K562 (cell line): ENCODE results near the gene DENND6B. TPM values are rescaled to one million over a fixed set of nuclear protein-coding genes. Genes with fewer than 3 reads are reported as not detected.

Experiments used
- ATAC-seq: fragments of 200-7000 bp; cut with Tn5 transposase; 3 replicates; pipeline ENCODE4 v1.9.1; 2020; ENCODE audit warnings: moderate library complexity
- BruUV-seq: library from RNA; stranded (reverse); fragments of 400-500 nt; replicated peaks from 2 replicates; lab custom pipeline; 2021; lab: Mats Ljungman, UMichigan
- CTCF ChIA-PET: fragments of 300-600 bp; formaldehyde crosslinking; extraction: SDS; loops from one replicate; lab custom pipeline; 2021; ENCODE audit warnings: low intra/inter-chr PET ratio; lab: Yijun Ruan, JAX
- POLR2A ChIA-PET: fragments of 300-600, 350-650 bp; sonication (Branson Sonifier 250); formaldehyde crosslinking; extraction: SDS; loops from one replicate; lab custom pipeline; 2021; ENCODE audit warnings: antibody characterized with exemption, inconsistent platforms; lab: Yijun Ruan, JAX
- DNase-seq, 4 experiments: peaks; one replicate each; pipeline versions ENCODE4 v3.0.0 to v3.0.0-alpha.2; 2011 to 2018; ENCODE audit warnings: low spot score in 3 of 4, mixed read lengths in 3 of 4; ENCODE audit errors: extremely low read depth in 1 of 4
- FAIRE-seq: peaks from 2 replicates; lab custom pipeline; 2011; peaks lifted over from hg19 to GRCh38; lab: Jason Lieb, UNC
- H2AFZ ChIP-seq: 2 replicates; pipeline ENCODE4 v1.6.0; 2011; ENCODE audit warnings: low read depth, low read length, control low read depth, inconsistent platforms
- H3K27ac ChIP-seq: fragments of 200-600 bp; 3 replicates; pipeline ENCODE4 v1.8.0; 2011; ENCODE audit warnings: low read depth, mild to moderate bottlenecking, control low read depth, inconsistent platforms, low read length, moderate library complexity, mixed read lengths; ENCODE audit errors: extremely low read depth
- H3K27me3 ChIP-seq, 2 experiments: fragments of 300-600 bp in 1 of 2; 2 replicates in 1 of 2; 3 replicates in 1 of 2; pipeline versions ENCODE4 v1.6.0 to v1.8.0; 2011; ENCODE audit warnings: inconsistent platforms in 2 of 2, low read length in 2 of 2, mild to moderate bottlenecking in 1 of 2, mixed read lengths in 1 of 2, moderate library complexity in 1 of 2; ENCODE audit not compliant: control insufficient read depth in 2 of 2, insufficient read depth in 2 of 2
- H3K36me3 ChIP-seq: fragments of 300-600 bp; 3 replicates; pipeline ENCODE4 v1.8.0; 2011; ENCODE audit warnings: mild to moderate bottlenecking, low read length, inconsistent platforms; ENCODE audit not compliant: control insufficient read depth, insufficient read depth
- H3K4me1 ChIP-seq, 2 experiments: fragments of 200-600 bp in 1 of 2; replicated peaks in 1 of 2; 2 replicates in 1 of 2; 3 replicates in 1 of 2; pipeline versions ENCODE4 v1.5.1 to v1.8.0; 2011; ENCODE audit warnings: inconsistent platforms in 2 of 2, low read length in 2 of 2, mild to moderate bottlenecking in 1 of 2, mixed read lengths in 1 of 2, moderate library complexity in 1 of 2; ENCODE audit not compliant: control insufficient read depth in 2 of 2, insufficient read depth in 2 of 2
- H3K4me2 ChIP-seq: 2 replicates; pipeline ENCODE4 v1.6.1; 2011; ENCODE audit warnings: low read length, control low read depth, inconsistent platforms, mixed read lengths; ENCODE audit not compliant: insufficient read depth
- H3K4me3 ChIP-seq: fragments of 200-600 bp; sonication (generic), shearing (Covaris generic); 2 replicates; pipeline ENCODE4 v1.5.1; 2016; ENCODE audit warnings: control low read depth, inconsistent platforms
- H3K79me2 ChIP-seq: fragments of 200-600 bp; 3 replicates; pipeline ENCODE4 v1.8.0; 2011; ENCODE audit warnings: low read length, inconsistent platforms; ENCODE audit not compliant: control insufficient read depth, insufficient read depth
- H3K9ac ChIP-seq, 2 experiments: 2 replicates each; pipeline versions ENCODE4 v1.6.0 to v1.6.1; 2011; ENCODE audit warnings: low read depth in 2 of 2, low read length in 2 of 2, control low read depth in 1 of 2, inconsistent platforms in 1 of 2, mild to moderate bottlenecking in 1 of 2, mixed read lengths in 1 of 2; ENCODE audit not compliant: insufficient read depth in 1 of 2
- H3K9me1 ChIP-seq: one replicate; pipeline ENCODE4 v1.6.0; 2011; ENCODE audit warnings: inconsistent platforms, mild to moderate bottlenecking, low read length, moderate library complexity; ENCODE audit not compliant: control insufficient read depth, insufficient read depth
- H3K9me3 ChIP-seq: replicated peaks from 2 replicates; pipeline ENCODE4 v1.5.1; 2011; ENCODE audit warnings: low read depth, low read length, inconsistent platforms; ENCODE audit not compliant: control insufficient read depth, insufficient read depth
- H4K20me1 ChIP-seq: replicated peaks from 2 replicates; pipeline ENCODE4 v1.6.1; 2011; ENCODE audit warnings: low read length, inconsistent platforms, mixed read lengths; ENCODE audit not compliant: control insufficient read depth, insufficient read depth
- HNRNPLL ChIP-seq: fragments of 200-400 bp; formaldehyde crosslinking; IDR thresholded peaks from 2 replicates; pipeline ENCODE4 v1.6.1; 2017; ENCODE audit warnings: low read length, low read depth, mild to moderate bottlenecking; ENCODE audit not compliant: poor library complexity, severe bottlenecking
- HNRNPUL1 ChIP-seq: fragments of 200-400 bp; formaldehyde crosslinking; IDR thresholded peaks from 2 replicates; pipeline ENCODE4 v1.6.1; 2017; ENCODE audit warnings: low read length
- ILF3 ChIP-seq: fragments of 450-650 bp; IDR thresholded peaks from 2 replicates; pipeline ENCODE4 v1.6.1; 2018; ENCODE audit warnings: antibody characterized with exemption, mild to moderate bottlenecking, moderate library complexity, borderline replicate concordance
- MCM7 ChIP-seq, 2 experiments: fragments of 450-650 bp; IDR thresholded peaks; 2 replicates each; pipeline ENCODE4 v1.6.1; 2016 to 2018
- MYBL2 ChIP-seq, 2 experiments: fragments of 450-650 bp in 1 of 2; sonication (generic) in 1 of 2; formaldehyde crosslinking in 1 of 2; IDR thresholded peaks; 2 replicates each; pipeline versions ENCODE4 v1.6.1 to v1.8.1; 2017 to 2022; ENCODE audit warnings: borderline replicate concordance in 1 of 2, inconsistent platforms in 1 of 2, low read depth in 1 of 2, mild to moderate bottlenecking in 1 of 2, missing genetic modification reagents in 1 of 2, moderate library complexity in 1 of 2
- NFE2L1 ChIP-seq: fragments of 450-650 bp; IDR thresholded peaks from 2 replicates; pipeline ENCODE4 v1.6.1; 2016; ENCODE audit warnings: missing genetic modification characterization, low read depth, mild to moderate bottlenecking, missing compliant biosample characterization, moderate library complexity, borderline replicate concordance
- PHF8 ChIP-seq: fragments of 200-600 bp; sonication (generic); IDR thresholded peaks from 2 replicates; pipeline ENCODE4 v1.6.1; 2012; ENCODE audit warnings: mixed run types, mild to moderate bottlenecking, inconsistent platforms, low read length, moderate library complexity, borderline replicate concordance
- RFX1 ChIP-seq: fragments of 450-650 bp; IDR thresholded peaks from 2 replicates; pipeline ENCODE4 v1.6.1; 2016; ENCODE audit warnings: mild to moderate bottlenecking, moderate library complexity
- SIRT6 ChIP-seq: IDR thresholded peaks from one replicate; pipeline ENCODE4 v1.6.1; 2012; ENCODE audit warnings: low read depth, mild to moderate bottlenecking, control low read depth, inconsistent platforms, low read length, moderate library complexity
- SMARCA4 ChIP-seq: fragments of 450-650 bp; IDR thresholded peaks from 2 replicates; pipeline ENCODE4 v1.6.1; 2016
- SPI1 ChIP-seq: IDR thresholded peaks from 2 replicates; pipeline ENCODE4 v1.6.1; 2011; ENCODE audit warnings: low read depth, low read length, control low read depth, borderline replicate concordance
- SRSF7 ChIP-seq: fragments of 200-400 bp; formaldehyde crosslinking; optimal IDR thresholded peaks from 2 replicates; pipeline ENCODE3; 2017; ENCODE audit warnings: mild to moderate bottlenecking, low read depth, low read length
- TAF15 ChIP-seq: fragments of 200-400 bp; formaldehyde crosslinking; IDR thresholded peaks from 2 replicates; pipeline ENCODE4 v1.6.1; 2017; ENCODE audit warnings: mild to moderate bottlenecking, low read depth, low read length, moderate library complexity
- ZNF12 ChIP-seq: sonication (generic); formaldehyde crosslinking; IDR thresholded peaks from 2 replicates; pipeline ENCODE4 v1.4.0; 2020; ENCODE audit warnings: mild to moderate bottlenecking, missing genetic modification reagents
- ZNF444 ChIP-seq: fragments of 250-450 bp; sonication (Bioruptor Pico); IDR thresholded peaks from 2 replicates; pipeline ENCODE4 v1.4.0; 2020; ENCODE audit warnings: mild to moderate bottlenecking, moderate library complexity
- ZNF57 ChIP-seq: fragments of 450-650 bp; formaldehyde crosslinking; IDR thresholded peaks from 2 replicates; pipeline ENCODE4 v1.4.0; 2020; ENCODE audit warnings: mild to moderate bottlenecking, moderate library complexity
- WGBS: fragments of 100-300 bp; shearing (Covaris generic); methylation state at CpG from one replicate; pipeline ENCODE4 v1.1.6; 2016; ENCODE audit warnings: low coverage, mixed read lengths; ENCODE audit not compliant: insufficient coverage; ENCODE audit errors: missing lambda C conversion rate; 5-methylcytosine and 5-hydroxymethylcytosine counted together
- in situ Hi-C: fragments of 300-500 bp; cut with MboI; formaldehyde crosslinking; loops from 4 replicates; pipeline ENCODE4 v1.15.0; 2018; ENCODE audit warnings: inconsistent platforms, mixed read lengths
- intact Hi-C: fragments of 100-400 bp; cut with micrococcal nuclease; formaldehyde crosslinking; loops from 2 replicates; pipeline ENCODE4 v1.14.2; 2022
- polyA plus RNA-seq, 8 experiments: library from polyadenylated mRNA; depleted of rRNA in 4 of 8; stranded (reverse) in 5 of 8; unstranded in 3 of 8; fragments of >200 nt; fragmentation: Nextera tagmentation in 2 of 8; fragmentation: Illumina TruSeq in 1 of 8; extraction: Ambion mirVana in 2 of 8; extraction: Trizol in 1 of 8; gene quantifications; 2 replicates each; pipeline versions ENCODE4 v1.2.1 to v1.2.3, GENCODE V29; 2011 to 2014; ENCODE audit warnings: inconsistent platforms in 1 of 8, missing spikeins in 1 of 8
- total RNA-seq, 7 experiments: library from RNA; depleted of rRNA in 6 of 7; stranded (reverse); fragments of >200 nt in 6 of 7; fragmentation: Illumina TruSeq in 2 of 7; extraction: Trizol in 2 of 7; gene quantifications; 2 replicates each; pipeline versions ENCODE4 v1.2.1 to v1.2.3, GENCODE V29; 2011 to 2021; ENCODE audit warnings: low replicate concordance in 1 of 7
- TF ChIP-seq, protein P1 (sequence below): sonication (generic); formaldehyde crosslinking; IDR thresholded peaks from 2 replicates; pipeline ENCODE4 v1.8.0; 2023; ENCODE audit warnings: mild to moderate bottlenecking, missing genetic modification reagents
- TF ChIP-seq, protein P2 (sequence below): fragments of 250-450 bp; sonication (Bioruptor Pico); IDR thresholded peaks from 2 replicates; pipeline ENCODE4 v1.5.0; 2021

Gene DENND6B
- total and polyA plus RNA-seq, 9 of the 15 experiments (the other 6 are each of a cell fraction or from before 2014, with no cell fraction given), result 0.07 to 3.7 (median 1.5) TPM

DNA sequence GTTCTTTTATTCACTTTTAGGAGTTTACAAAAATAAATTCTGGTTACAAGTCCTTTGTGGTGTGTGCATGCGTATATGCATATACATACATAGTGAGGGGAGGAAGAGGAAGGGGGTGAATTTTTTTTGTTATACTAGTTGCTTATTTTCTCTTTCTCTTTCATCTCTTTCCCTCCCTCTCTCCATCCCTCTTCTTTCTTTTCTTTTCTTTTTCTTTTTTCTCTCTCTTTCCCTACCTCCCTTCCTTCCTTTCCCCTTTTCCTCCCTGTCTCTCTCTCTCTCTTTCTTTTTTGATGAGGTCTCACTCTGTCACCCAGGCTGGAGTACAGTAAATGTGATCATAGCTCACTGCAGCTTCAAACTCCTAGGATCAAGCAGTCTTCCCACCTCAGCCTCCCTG, 30.4 kb upstream of the DENND6B start:
- no peaks in the 10 kb centered on the region; a peak in 1 of 5 replicates for H3K4me1 ChIP-seq
- no peak for ATAC-seq
- H3K36me3 ChIP-seq, result peaks cover 31% of the 10 kb centered on the region; the same call in 1 of the 3 replicates
- peaks cover 64% of the 10 kb centered on the region for H3K79me2 ChIP-seq
- WGBS, result no CpG with 5 or more reads among the region's 1 CpG
- POLR2A ChIA-PET, result no interaction called here
- no peak overlapping the region for H3K4me3 ChIP-seq
- in situ Hi-C loops, result no loop called here
- no peak overlapping the region for H2AFZ ChIP-seq
- H3K4me2 ChIP-seq, result no peak overlapping the region
- DNase-seq, result no peak
- no peak for TF ChIP-seq ZNF12 (CRISPR knock-in tag)
- no peak for TF ChIP-seq HNRNPLL
- TF ChIP-seq, protein P1, sequence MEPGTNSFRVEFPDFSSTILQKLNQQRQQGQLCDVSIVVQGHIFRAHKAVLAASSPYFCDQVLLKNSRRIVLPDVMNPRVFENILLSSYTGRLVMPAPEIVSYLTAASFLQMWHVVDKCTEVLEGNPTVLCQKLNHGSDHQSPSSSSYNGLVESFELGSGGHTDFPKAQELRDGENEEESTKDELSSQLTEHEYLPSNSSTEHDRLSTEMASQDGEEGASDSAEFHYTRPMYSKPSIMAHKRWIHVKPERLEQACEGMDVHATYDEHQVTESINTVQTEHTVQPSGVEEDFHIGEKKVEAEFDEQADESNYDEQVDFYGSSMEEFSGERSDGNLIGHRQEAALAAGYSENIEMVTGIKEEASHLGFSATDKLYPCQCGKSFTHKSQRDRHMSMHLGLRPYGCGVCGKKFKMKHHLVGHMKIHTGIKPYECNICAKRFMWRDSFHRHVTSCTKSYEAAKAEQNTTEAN, result no peak
- no peak for TF ChIP-seq SIRT6
- no peak for TF ChIP-seq PHF8
- no peak for TF ChIP-seq SRSF7
- TF ChIP-seq TAF15, result no peak
- TF ChIP-seq, protein P2, sequence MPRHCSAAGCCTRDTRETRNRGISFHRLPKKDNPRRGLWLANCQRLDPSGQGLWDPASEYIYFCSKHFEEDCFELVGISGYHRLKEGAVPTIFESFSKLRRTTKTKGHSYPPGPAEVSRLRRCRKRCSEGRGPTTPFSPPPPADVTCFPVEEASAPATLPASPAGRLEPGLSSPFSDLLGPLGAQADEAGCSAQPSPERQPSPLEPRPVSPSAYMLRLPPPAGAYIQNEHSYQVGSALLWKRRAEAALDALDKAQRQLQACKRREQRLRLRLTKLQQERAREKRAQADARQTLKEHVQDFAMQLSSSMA, result no peak
- TF ChIP-seq ZNF444, result no peak
- no peak for TF ChIP-seq SPI1
- no peak for TF ChIP-seq ZNF57 (CRISPR knock-in tag)
- no peak for TF ChIP-seq RFX1
- TF ChIP-seq ILF3, result no peak
- TF ChIP-seq HNRNPUL1, result no peak
- TF ChIP-seq NFE2L1 (tag), result no peak
- no peak for TF ChIP-seq MCM7 (IDR thresholded peaks at IDR 0.05)
- TF ChIP-seq MYBL2 (IDR thresholded peaks at IDR 0.05; ENCODE audit: low read depth), result no peak
- no peak for TF ChIP-seq MYBL2 (CRISPR knock-in tag; IDR thresholded peaks at IDR 0.05; ENCODE audit: borderline replicate concordance)
- TF ChIP-seq SMARCA4, result no peak
- TF ChIP-seq, all 486 proteins: peak for 0
- no peak overlapping the region for H3K9ac ChIP-seq
- H3K27me3 ChIP-seq, result no peaks in the 10 kb centered on the region
- H3K27ac ChIP-seq, result no peak overlapping the region
- BruUV-seq, result no TSS peak
- peaks cover 6% of the 10 kb centered on the region for H3K9me1 ChIP-seq
- no peaks in the 10 kb centered on the region for H3K9me3 ChIP-seq
- intact Hi-C loops, result no loop called here
- FAIRE-seq, result no peak
- CTCF ChIA-PET, result no interaction called here
- H4K20me1 ChIP-seq, result 0 out of 2 replicates have a peak, but pooled peaks cover 17% of the 10 kb centered on the region
